Endothelial cell of umbilical vein (primary cell): ENCODE data around the gene LDLRAD4. TPM values are rescaled to one million over a fixed set of nuclear protein-coding genes. Genes with fewer than 3 reads are reported as not detected.

ENCODE experiments used
- BruUV-seq: library from RNA; stranded (reverse); fragments of 400-500 nt; replicated peaks from 2 replicates; lab custom pipeline; 2021; lab: Mats Ljungman, UMichigan
- CTCF ChIA-PET: fragments of 300-600, 350-600 bp; sonication (Branson Sonifier 250); formaldehyde crosslinking; loops from one replicate; lab custom pipeline; 2021; ENCODE audit warnings: antibody characterized with exemption, inconsistent platforms; lab: Charles Lee
- POLR2A ChIA-PET: fragments of 300-600, 350-600 bp; sonication (Branson Sonifier 250); formaldehyde crosslinking; loops from one replicate; lab custom pipeline; 2021; ENCODE audit warnings: antibody characterized with exemption, inconsistent platforms; lab: Charles Lee
- DNase-seq: peaks from one replicate; pipeline ENCODE4 v3.0.0-alpha.2; 2011; ENCODE audit warnings: low read depth, low spot score
- FAIRE-seq: peaks from 2 replicates; lab custom pipeline; 2011; peaks lifted over from hg19 to GRCh38; lab: Jason Lieb, UNC
- H2AFZ ChIP-seq: 2 replicates; pipeline ENCODE4 v1.6.0; 2012; ENCODE audit warnings: low read depth, low read length, control low read depth, inconsistent platforms
- H3K27ac ChIP-seq: 2 replicates; pipeline ENCODE4 v1.5.1; 2011; ENCODE audit warnings: low read depth, mild to moderate bottlenecking, control low read depth, low read length, moderate library complexity; ENCODE audit not compliant: insufficient read depth
- H3K27me3 ChIP-seq, 2 experiments: 2 replicates each; pipeline versions ENCODE4 v1.6.0 to v1.6.1; 2011; ENCODE audit warnings: low read length in 2 of 2, mixed read lengths in 1 of 2; ENCODE audit not compliant: control insufficient read depth in 2 of 2, insufficient read depth in 2 of 2
- H3K36me3 ChIP-seq, 2 experiments: 2 replicates in 1 of 2; 3 replicates in 1 of 2; pipeline ENCODE4 v1.5.1; 2011; ENCODE audit warnings: low read length in 2 of 2, mild to moderate bottlenecking in 1 of 2, moderate library complexity in 1 of 2; ENCODE audit not compliant: control insufficient read depth in 2 of 2, insufficient read depth in 2 of 2; ENCODE audit errors: extremely low read depth in 1 of 2
- H3K4me1 ChIP-seq: 3 replicates; pipeline ENCODE4 v1.5.1; 2011; ENCODE audit warnings: mild to moderate bottlenecking, low read length; ENCODE audit not compliant: control insufficient read depth, insufficient read depth; ENCODE audit errors: extremely low read depth
- H3K4me2 ChIP-seq: 2 replicates; pipeline ENCODE4 v1.6.1; 2011; ENCODE audit warnings: low read length, control low read depth, mixed read lengths; ENCODE audit not compliant: insufficient read depth
- H3K4me3 ChIP-seq, 3 experiments: fragments of 200-600 bp in 1 of 3; sonication (generic), shearing (Covaris generic) in 1 of 3; replicated peaks in 1 of 3; 2 replicates each; pipeline ENCODE4 v1.5.1; 2011 to 2016; ENCODE audit warnings: control low read depth in 3 of 3, low read length in 3 of 3, mild to moderate bottlenecking in 2 of 3, inconsistent platforms in 1 of 3, low read depth in 1 of 3, moderate library complexity in 1 of 3; ENCODE audit not compliant: insufficient read depth in 1 of 3
- H3K79me2 ChIP-seq: 2 replicates; pipeline ENCODE4 v1.6.0; 2012; ENCODE audit warnings: low read length, inconsistent platforms; ENCODE audit not compliant: control insufficient read depth, insufficient read depth
- H3K9ac ChIP-seq: replicated peaks from 2 replicates; pipeline ENCODE3; 2011; ENCODE audit warnings: low read length, control low read depth; ENCODE audit not compliant: insufficient read depth; ENCODE audit errors: extremely low read depth
- H3K9me1 ChIP-seq: replicated peaks from 3 replicates; pipeline ENCODE4 v1.6.0; 2011; ENCODE audit warnings: mild to moderate bottlenecking, low read length; ENCODE audit not compliant: control insufficient read depth, insufficient read depth; ENCODE audit errors: extremely low read depth
- H3K9me3 ChIP-seq: replicated peaks from 2 replicates; pipeline ENCODE4 v1.5.1; 2012; ENCODE audit warnings: low read length, inconsistent platforms; ENCODE audit not compliant: control insufficient read depth, insufficient read depth
- H4K20me1 ChIP-seq: replicated peaks from 2 replicates; pipeline ENCODE3; 2011; ENCODE audit warnings: mild to moderate bottlenecking, low read length; ENCODE audit not compliant: control insufficient read depth, insufficient read depth; ENCODE audit errors: extremely low read depth
- CTCF ChIP-seq, 2 donors: IDR thresholded peaks; 1 replicate in 1 of 2; 2 replicates in 1 of 2; pipeline ENCODE4 v1.5.1; 2011; ENCODE audit warnings: low read length in 2 of 2, mild to moderate bottlenecking in 2 of 2, moderate library complexity in 2 of 2, control low read depth in 1 of 2, inconsistent platforms in 1 of 2, low read depth in 1 of 2; ENCODE audit not compliant: insufficient read depth in 1 of 2; ENCODE audit errors: extremely low read depth in 1 of 2
- EZH2 ChIP-seq: IDR thresholded peaks from 2 replicates; pipeline ENCODE4 v1.6.1; 2012; ENCODE audit warnings: borderline replicate concordance, low read depth, mild to moderate bottlenecking, moderate library complexity, low read length, inconsistent platforms; ENCODE audit not compliant: severe bottlenecking
- FOS ChIP-seq: IDR thresholded peaks from 2 replicates; pipeline ENCODE4 v1.6.1; 2011; ENCODE audit warnings: mild to moderate bottlenecking, low read length, moderate library complexity, borderline replicate concordance; ENCODE audit not compliant: insufficient read depth
- GATA2 ChIP-seq: IDR thresholded peaks from 2 replicates; pipeline ENCODE4 v1.7.0; 2011; ENCODE audit warnings: low read depth, mild to moderate bottlenecking, moderate library complexity, mixed read lengths, low read length; ENCODE audit not compliant: insufficient read length, insufficient read depth
- JUN ChIP-seq: IDR thresholded peaks from 2 replicates; pipeline ENCODE4 v1.6.1; 2011; ENCODE audit warnings: borderline replicate concordance, low read depth; ENCODE audit not compliant: insufficient read length, insufficient read depth
- MAX ChIP-seq: IDR thresholded peaks from 2 replicates; pipeline ENCODE4 v1.6.1; 2011; ENCODE audit not compliant: insufficient read depth, insufficient read length
- MYC ChIP-seq: IDR thresholded peaks from one replicate; pipeline ENCODE4 v1.6.1; 2011; ENCODE audit warnings: mild to moderate bottlenecking, low read depth, low read length
- POLR2A ChIP-seq: IDR thresholded peaks from 2 replicates; pipeline ENCODE4 v1.6.1; 2012; ENCODE audit warnings: low read depth, mild to moderate bottlenecking, control low read depth, low read length
- POLR2AphosphoS5 ChIP-seq: IDR thresholded peaks from 2 replicates; pipeline ENCODE4 v1.6.1; 2012; ENCODE audit warnings: low read depth, mild to moderate bottlenecking, control low read depth, low read length, moderate library complexity; ENCODE audit not compliant: insufficient read depth
- dilution Hi-C: fragments of 300-500 bp; cut with MboI; formaldehyde crosslinking; loops from one replicate; pipeline ENCODE4 v1.15.0; 2019; ENCODE audit warnings: low sequenced_read_pairs; ENCODE audit not compliant: extremely low pct_ligation_motif_present
- intact Hi-C: fragments of 100-400 bp; cut with micrococcal nuclease; formaldehyde crosslinking; loops from one replicate; pipeline ENCODE4 v1.10.0; 2022
- polyA plus RNA-seq, 4 experiments: library from polyadenylated mRNA; depleted of rRNA in 3 of 4; stranded (reverse) in 3 of 4; unstranded in 1 of 4; fragments of >200 nt; gene quantifications; 2 replicates each; pipeline versions ENCODE4 v1.2.1 to v1.2.3, GENCODE V29; 2011 to 2012; ENCODE audit warnings: missing spikeins in 1 of 4
- total RNA-seq: library from RNA; stranded (reverse); gene quantifications from 2 replicates; pipeline ENCODE4 v1.2.3, GENCODE V29; 2021

Gene LDLRAD4
- total and polyA plus RNA-seq, 2 donors (not counting 3 experiments of a cell fraction or from before 2014, with no cell fraction given) = 5.2 to 6.5 TPM

- FAIRE-seq = no peak
- peak; percentile 56 for DNase-seq
- Histone ChIP-seq H3K27me3 (peaks cover 0 to 6% of the 10 kb centered on the region in 2 experiments), H3K4me3 (no peak overlapping the region), H3K9me1 (no peaks in the 10 kb centered on the region), H3K4me2 (no peak overlapping the region), H2AFZ (no peak overlapping the region), H3K79me2 (no peaks in the 10 kb centered on the region), H3K9me3 (no peaks in the 10 kb centered on the region), H3K9ac (no peak overlapping the region), H3K36me3 (no peaks in the 10 kb centered on the region), H4K20me1 (no peaks in the 10 kb centered on the region), H3K4me1 (no peaks in the 10 kb centered on the region), H3K27ac (no peak overlapping the region)
- POLR2A ChIA-PET = no interaction called here
- dilution Hi-C loops (no loop called here), intact Hi-C loops (no loop called here)
- TF ChIP-seq JUN = no peak
- no peak for TF ChIP-seq GATA2
- no peak for TF ChIP-seq MYC
- no peak for TF ChIP-seq POLR2A
- no peak for TF ChIP-seq POLR2AphosphoS5
- no peak for TF ChIP-seq MAX
- TF ChIP-seq EZH2 = no peak
- no peak for TF ChIP-seq CTCF (IDR thresholded peaks at IDR 0.05; ENCODE audit: extremely low read depth in 1 of 2, insufficient read depth in 1 of 2, low read depth in 1 of 2, low read length in 2 of 2)
- TF ChIP-seq FOS = no peak
- no TSS peak for BruUV-seq
- CTCF ChIA-PET = interaction anchor here (1.2 to 1.6 kb wide), 2 partner anchors 10 to 254 kb away, joined by 4 to 5 read pairs; no protein-coding TSS in a partner anchor
Measured at GRCh38 chr18:13276530-13277520, 58.3 kb downstream of the LDLRAD4 start.
